H1 (cell line): ENCODE results near the gene GPR143.

Source experiments
- CTCF ChIP-seq, 3 experiments: IDR thresholded peaks; 1 replicate in 2 of 3; 2 replicates in 1 of 3; pipeline versions ENCODE4 v1.5.1 to v1.6.1; 2011; ENCODE audit warnings: low read length in 3 of 3, mild to moderate bottlenecking in 3 of 3, inconsistent platforms in 2 of 3, low read depth in 1 of 3, moderate library complexity in 1 of 3; ENCODE audit not compliant: insufficient read depth in 1 of 3; ENCODE audit errors: control extremely low read depth in 1 of 3
- ZNF274 ChIP-seq: IDR thresholded peaks from 2 replicates; pipeline ENCODE4 v1.7.0; 2012; ENCODE audit warnings: low read length, borderline replicate concordance; ENCODE audit errors: extremely low read depth

GRCh38 chrX:9785944-9786797, 20.5 kb upstream of the GPR143 start, which contains the start of gene SHROOM2:
- TF ChIP-seq CTCF (IDR thresholded peaks at IDR 0.05; ENCODE audit: control extremely low read depth in 1 of 3, insufficient read depth in 1 of 3, low read depth in 1 of 3, low read length in 3 of 3), result no peak
- TF ChIP-seq ZNF274, result no peak
